Suppressor macrophage treated with lipopolysaccharide for 1 hour (primary cell): ENCODE measurements around the gene C2CD4C.
"Not testable (repeated sequence)": the region's sequence is repeated elsewhere in the genome, so short reads cannot be mapped to it uniquely, and the experiment has no call there.

ENCODE experiments used
- DNase-seq, 3 donors: peaks; one replicate each; pipeline ENCODE4 v3.0.0-alpha.2; 2020 to 2022

The C2CD4C gene

GRCh38 chr19:437041-437440, 28.1 kb upstream of the C2CD4C start:
- DNase-seq: no peak

- no peak for DNase-seq
Measured at GRCh38 chr19:436413-436950, 27.5 kb upstream of the C2CD4C start.

- DNase-seq: no peak
Measured at GRCh38 chr19:435707-436412, 26.9 kb upstream of the C2CD4C start.

GRCh38 chr19:435056-435706, 26.2 kb upstream of the C2CD4C start:
- no peak for DNase-seq

GRCh38 chr19:434152-434960, 25.4 kb upstream of the C2CD4C start:
- peak in 2 of 3 donors; percentile 8 to 19 for DNase-seq

GRCh38 chr19:430701-431100, 21.8 kb upstream of the C2CD4C start:
- DNase-seq: peak in 1 of 3 donors; percentile 4

GRCh38 chr19:428149-428548, 19.2 kb upstream of the C2CD4C start:
- DNase-seq: peak in 1 of 3 donors; percentile 5

- DNase-seq: peak in 1 of 3 donors; percentile 11
Measured at GRCh38 chr19:427675-428074, 18.7 kb upstream of the C2CD4C start.

- peak in 1 of 3 donors; percentile 8 for DNase-seq
Measured at GRCh38 chr19:426725-427445, 17.9 kb upstream of the C2CD4C start.

- DNase-seq: peak in 1 of 3 donors; percentile 17
Measured at GRCh38 chr19:425056-425455, 16.1 kb upstream of the C2CD4C start.

GRCh38 chr19:424546-424945, 15.6 kb upstream of the C2CD4C start:
- peak in 1 of 3 donors; percentile 11 for DNase-seq

GRCh38 chr19:423691-424466, 14.9 kb upstream of the C2CD4C start:
- peak in 1 of 3 donors; percentile 16 for DNase-seq

- not testable (repeated sequence) for DNase-seq
Measured at GRCh38 chr19:422917-423226, 13.9 kb upstream of the C2CD4C start.

GRCh38 chr19:422213-422916, 13.4 kb upstream of the C2CD4C start:
- DNase-seq: peak in 1 of 3 donors; percentile 14

- no peak for DNase-seq
Measured at GRCh38 chr19:419721-420515, 11.0 kb upstream of the C2CD4C start.

- DNase-seq: no peak
Measured at GRCh38 chr19:418761-419671, 10.1 kb upstream of the C2CD4C start.

- DNase-seq: no peak
Measured at GRCh38 chr19:416416-416815, 7.5 kb upstream of the C2CD4C start.

- DNase-seq: no peak
Measured at GRCh38 chr19:415292-415691, 6.3 kb upstream of the C2CD4C start.

GRCh38 chr19:413756-414420, 4.9 kb upstream of the C2CD4C start:
- DNase-seq: no peak
